Renal pelvis (tissue), 12 donors: ENCODE results near the gene MPP3. TPM values are rescaled to one million over a fixed set of nuclear protein-coding genes. Genes with fewer than 3 reads are reported as not detected.
"Not testable (repeated sequence)": the region's sequence is repeated elsewhere in the genome, so short reads cannot be mapped to it uniquely, and the experiment has no call there.

Experiments
- DNase-seq: peaks from one replicate; pipeline ENCODE4 v3.0.0-alpha.2; 2013
- long read RNA-seq, 16 experiments: transcript quantifications; one replicate each; lab custom pipeline, GENCODE V29; 2026
- polyA plus RNA-seq, 3 donors: library from polyadenylated mRNA; unstranded; fragments of 120-200 nt; gene quantifications; one replicate each; pipeline ENCODE4 v1.2.1, GENCODE V29; 2013; ENCODE audit not compliant: insufficient read length in 3 of 3

The MPP3 gene
- 10 to 100 TPM in 2 of 3 donors, 1 to 10 TPM in 1; 7.4 to 13.1 (median 12.6) TPM for polyA plus RNA-seq
- long read RNA-seq, donor 1, partial matches to known transcripts, result 0 of 1 reads
- long read RNA-seq, donor 1, other reads (novel, unspliced or antisense), result 0 of 1 reads
- long read RNA-seq, donor 2, partial matches to known transcripts, result 0 of 1 reads
- long read RNA-seq, donor 2, other reads (novel, unspliced or antisense), result 0 of 1 reads
- long read RNA-seq, donor 3, result 0 reads
- long read RNA-seq, donor 4, partial matches to known transcripts, result 0 of 1 reads
- long read RNA-seq, donor 4, other reads (novel, unspliced or antisense), result 0 of 1 reads
- long read RNA-seq, donor 5, result 0 reads
- long read RNA-seq, donor 6, partial matches to known transcripts, result 0 of 1 reads
- long read RNA-seq, donor 6, other reads (novel, unspliced or antisense), result 0 of 1 reads
- long read RNA-seq, donor 7, result 0 reads
- long read RNA-seq, donor 8, partial matches to known transcripts, result 0 of 1 reads
- long read RNA-seq, donor 8, other reads (novel, unspliced or antisense), result 0 of 1 reads
- long read RNA-seq, donor 9, result 0 reads
- long read RNA-seq, donor 10, partial matches to known transcripts, result 0 of 1 reads
- long read RNA-seq, donor 10, other reads (novel, unspliced or antisense), result 0 of 1 reads
- long read RNA-seq, donor 11, result 0 reads
- long read RNA-seq, donor 12, partial matches to known transcripts, result 0 of 1 reads
- long read RNA-seq, donor 12, other reads (novel, unspliced or antisense), result 0 of 1 reads
- long read RNA-seq, donor 13, result 0 reads
- long read RNA-seq, donor 14, result 0 reads
- long read RNA-seq, donor 15, result 0 reads
- long read RNA-seq, donor 16, result 0 reads

DNA sequence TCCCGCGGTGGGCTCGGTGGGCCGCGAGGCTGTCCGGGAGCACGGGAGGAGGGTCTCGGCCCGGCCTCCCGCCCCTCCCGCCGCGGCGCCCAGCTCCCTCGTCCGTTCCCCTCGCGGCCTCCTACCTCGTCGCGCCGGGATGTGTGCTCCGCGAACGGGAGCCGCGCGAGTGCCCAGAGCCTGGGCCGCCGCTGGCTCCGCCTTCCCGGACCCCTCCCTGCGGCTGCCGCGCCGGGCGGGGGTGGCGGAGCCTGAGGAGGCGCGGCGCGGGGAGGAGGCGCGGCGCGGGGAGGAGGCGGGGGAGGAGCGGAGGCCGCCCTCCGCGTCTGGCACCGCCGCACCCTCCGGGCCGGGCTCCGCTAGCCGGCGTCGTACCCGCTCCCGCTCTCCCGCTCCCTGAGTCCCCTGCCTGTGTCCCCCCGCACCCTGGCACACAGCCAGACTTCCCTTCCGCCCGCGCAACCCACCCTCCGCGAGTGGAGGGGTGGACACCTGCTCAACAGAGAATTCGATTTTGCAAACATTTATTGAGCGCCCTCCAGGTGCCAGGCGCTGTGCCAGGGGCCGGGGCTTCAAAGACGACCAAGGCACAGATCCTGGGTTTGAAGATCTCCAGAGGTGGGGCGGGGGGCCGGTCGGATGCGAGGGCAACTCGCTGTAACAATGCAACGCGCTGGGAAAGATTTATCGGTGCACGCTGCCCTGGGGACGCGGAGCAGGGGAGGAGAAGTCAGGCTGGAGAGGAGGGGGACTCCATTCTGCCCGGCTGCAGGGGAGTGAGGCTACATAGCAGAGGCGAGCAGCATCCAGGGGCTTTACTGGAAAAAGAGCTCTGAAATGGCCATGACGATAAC lies at the start of gene MPP3:
Gene MPP3, minus strand, starts transcription at position 171 of the 854 bp plus-strand sequence. CDS start 1,240 bp downstream, outside the sequence.
- peak; percentile 81 for DNase-seq

DNA sequence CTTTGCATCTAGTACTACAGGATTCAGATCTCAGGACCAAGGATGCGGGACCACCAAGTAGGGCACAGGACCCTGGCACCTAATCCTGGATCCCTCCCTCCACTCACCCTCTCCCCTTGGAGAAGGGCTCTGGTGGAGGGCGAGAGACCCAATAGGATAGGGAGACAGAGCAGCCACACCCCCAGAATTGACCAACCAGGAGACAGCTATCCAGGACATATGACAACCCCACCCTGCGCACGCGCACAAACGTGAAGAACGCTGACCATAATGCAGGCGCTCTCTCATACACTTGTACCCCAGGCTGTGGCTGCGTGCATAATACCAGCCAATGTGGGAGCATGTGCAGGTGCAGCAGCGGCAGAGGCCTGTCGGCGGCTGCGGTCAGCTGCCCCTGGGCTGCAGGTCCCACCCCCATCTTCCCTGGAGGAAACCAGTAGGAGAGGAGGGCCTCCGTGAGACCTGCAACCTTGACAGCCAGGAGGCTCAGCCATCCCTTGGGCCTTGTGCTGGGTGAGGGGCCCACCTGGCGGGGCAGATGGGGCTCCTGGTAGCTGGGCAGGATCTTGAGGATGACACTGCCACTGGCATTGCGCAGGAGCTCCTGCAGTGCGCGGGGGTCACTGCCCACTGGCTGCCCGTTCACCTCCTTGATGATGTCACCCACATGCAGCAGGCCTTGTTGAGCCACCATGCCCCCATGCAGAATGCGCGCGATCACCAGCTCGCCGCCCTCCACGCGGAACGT lies 49.0 kb upstream of the MPP3 start:
- no peak for DNase-seq

DNA sequence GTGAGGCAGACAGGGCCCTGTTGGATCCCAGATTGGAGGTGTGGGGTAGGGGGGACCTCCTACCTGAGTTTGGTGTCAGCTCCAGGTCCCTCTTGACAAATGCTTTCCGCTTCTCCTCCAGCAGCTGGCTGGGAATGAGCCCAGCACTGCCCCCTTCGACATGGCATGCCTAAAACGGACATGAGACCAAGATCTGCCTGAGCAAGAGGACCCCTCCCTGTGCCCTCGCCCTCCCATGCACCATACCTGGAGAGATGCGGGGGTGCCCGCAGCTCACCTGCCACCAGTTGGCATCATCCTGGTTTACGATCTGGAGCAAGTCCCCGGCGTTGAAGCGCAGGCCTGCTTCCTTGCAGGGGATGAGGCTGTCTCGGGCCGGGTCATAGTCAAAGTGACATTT lies 48.2 kb upstream of the MPP3 start:
- DNase-seq, result no peak

DNA sequence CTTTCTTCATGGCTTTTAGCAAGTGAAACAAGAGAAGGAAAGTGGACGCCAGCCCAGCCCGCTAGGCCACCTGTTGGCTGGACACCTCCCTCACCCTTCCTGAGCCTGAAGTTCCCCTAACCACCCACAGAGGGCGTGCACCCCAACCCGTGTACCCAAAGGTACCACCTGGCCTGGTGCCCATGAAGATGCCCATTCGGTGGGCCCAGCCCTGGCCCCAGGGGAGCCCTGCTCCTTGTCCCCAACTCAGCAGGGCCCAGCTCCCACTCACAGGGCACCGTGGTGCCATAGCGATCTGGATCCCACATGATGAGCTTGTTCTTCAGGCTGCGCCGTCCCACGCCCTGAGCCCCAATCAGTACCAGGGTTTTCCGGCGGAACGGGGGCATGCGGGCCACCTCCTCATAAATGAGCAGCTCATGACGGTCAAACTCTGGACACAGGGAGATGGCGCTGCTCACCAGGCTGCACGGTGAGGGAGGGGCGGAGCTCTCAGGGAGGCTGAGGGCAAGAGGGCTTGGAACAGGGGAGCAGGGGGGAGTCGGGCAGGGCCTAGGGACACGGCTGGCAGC lies 47.6 kb upstream of the MPP3 start:
- DNase-seq, result peak; percentile 72

GRCh38 chr17:43879723-43880419 lies 46.9 kb upstream of the MPP3 start:
- no peak for DNase-seq

- peak; percentile 54 for DNase-seq
These were observed 45.6 kb upstream of the MPP3 start for GRCh38 chr17:43878260-43879175.

- DNase-seq, result no peak
These were observed 44.7 kb upstream of the MPP3 start for GRCh38 chr17:43877451-43878155.

- no peak for DNase-seq
These were observed 44.1 kb upstream of the MPP3 start for GRCh38 chr17:43877031-43877430.

DNA sequence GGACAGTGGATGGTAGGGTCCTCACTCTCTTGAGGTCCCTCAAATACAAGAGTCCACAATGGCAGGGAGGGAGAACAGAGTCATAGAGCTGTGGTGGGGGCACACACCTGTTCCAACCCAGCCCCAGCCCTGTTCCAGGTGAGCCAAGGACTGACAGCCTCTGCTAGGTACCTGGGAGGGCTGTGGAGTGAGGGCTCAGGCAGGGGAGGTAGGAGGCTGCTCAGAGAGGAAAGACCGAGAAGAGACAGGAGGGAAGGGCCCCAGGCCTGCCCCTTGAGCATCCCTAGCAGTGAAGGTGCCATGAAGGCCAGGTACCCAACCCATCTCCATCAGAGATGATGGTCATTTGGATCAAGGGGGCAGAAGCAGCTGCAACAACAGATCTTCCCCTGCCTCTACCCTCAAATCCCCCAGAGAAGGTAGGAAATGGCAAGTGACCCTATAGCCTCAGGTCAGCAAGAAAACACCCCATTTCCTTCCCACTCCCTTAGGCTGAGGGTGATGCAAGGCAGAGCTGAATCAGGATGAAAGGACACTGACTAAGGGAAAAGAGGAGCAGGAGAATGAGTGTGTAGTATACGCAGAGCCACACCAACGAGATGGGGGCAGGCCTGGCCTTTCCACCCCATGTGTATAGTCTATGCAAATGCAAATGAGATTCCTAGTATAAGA lies 42.7 kb upstream of the MPP3 start:
- no peak for DNase-seq

- DNase-seq, result no peak
These were observed 41.3 kb upstream of the MPP3 start for GRCh38 chr17:43874293-43874692.

- no peak for DNase-seq
These were observed 40.9 kb upstream of the MPP3 start for GRCh38 chr17:43873815-43874214.

GRCh38 chr17:43873091-43873490 lies 40.1 kb upstream of the MPP3 start:
- no peak for DNase-seq

DNA sequence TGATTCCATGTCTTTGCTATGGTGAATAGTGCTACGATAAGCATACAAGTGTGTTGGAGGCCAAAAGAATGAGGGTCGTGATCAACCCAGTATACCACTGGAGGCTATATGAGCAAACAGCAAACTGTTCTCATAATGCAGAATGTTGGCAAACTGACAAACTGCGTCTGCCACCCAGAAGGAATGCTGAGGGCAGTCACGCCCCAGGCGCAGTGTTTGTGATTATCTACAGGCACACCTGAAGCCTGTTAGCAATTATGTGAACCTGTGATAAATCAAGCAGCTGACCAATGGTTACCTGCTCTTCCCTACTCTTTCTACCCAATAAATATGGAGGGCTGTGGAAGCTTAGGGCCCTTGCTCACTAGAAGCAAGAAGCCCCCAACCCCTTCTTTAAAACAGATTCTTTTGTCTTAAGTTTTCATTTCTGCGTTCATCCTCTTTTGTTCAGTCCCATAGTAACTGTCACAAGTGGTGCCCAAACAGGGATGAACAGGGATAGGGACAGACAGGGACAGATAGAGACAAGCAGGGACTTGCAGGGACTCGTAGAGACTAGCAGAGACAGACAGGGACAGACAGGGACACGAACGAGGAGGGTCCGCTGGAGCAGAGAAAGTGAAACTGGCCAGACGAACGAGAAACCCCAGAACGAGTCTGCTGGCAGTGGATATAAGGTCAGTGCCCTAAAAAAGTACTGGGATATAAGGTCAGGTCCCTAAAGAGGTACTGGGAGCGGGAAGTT lies 39.2 kb upstream of the MPP3 start:
- DNase-seq, result no peak

DNA sequence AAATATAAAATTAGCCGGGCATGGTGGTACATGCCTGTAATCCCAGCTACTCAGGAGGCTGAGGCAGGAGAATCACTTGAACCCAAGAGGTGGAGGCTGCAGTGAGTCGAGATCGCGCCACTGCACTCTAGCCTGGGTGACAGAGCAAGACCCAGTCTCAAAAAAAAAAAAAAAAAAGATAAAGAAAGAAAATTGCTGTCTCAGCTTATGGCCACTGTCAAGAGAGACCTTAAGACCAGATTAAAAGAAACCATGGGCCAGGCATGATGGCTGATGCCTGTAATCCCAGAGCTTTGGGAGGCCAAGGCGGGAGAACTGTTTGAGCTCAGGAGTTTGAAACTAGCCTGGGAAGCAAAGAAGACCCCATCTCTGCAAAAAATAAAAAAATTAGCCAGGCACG lies 36.1 kb upstream of the MPP3 start:
- DNase-seq, result not testable (repeated sequence)

DNA sequence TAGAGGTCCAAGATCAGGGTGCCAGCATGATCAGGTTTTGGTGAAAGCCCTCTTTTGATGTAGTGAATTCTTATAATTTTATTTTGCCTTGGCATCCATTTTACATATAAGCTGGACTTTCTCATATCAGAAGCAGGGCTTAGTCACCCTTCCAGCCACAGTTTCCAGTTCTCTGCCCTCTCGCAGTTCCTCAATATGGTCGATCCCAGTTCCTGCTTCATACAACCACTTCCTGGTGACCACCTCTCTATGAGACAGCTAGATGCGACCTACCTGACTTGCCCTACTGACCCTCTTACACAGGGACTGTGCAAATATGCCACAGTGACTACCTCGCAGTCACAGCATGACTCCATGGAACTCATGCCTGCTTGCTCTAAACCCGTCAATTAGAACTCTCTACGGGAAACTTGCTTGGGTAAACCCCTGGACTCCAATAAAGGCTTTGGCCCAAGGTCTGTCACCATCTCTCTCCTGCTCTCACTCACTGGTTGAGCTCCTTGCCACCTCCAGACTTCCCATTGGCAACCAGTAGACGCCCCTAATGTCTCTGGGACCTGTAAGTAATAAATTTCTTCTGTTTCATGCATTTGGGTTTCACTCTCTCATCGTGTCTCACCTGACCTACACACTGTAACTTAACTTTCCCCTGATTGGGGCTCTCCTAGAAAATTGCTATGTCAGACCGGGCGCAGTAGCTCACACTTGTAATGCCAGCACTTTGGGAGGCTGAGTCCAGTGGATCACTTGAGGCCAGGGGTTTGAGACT lies 35.5 kb upstream of the MPP3 start:
- no peak for DNase-seq
